HG03064 (cell line): ENCODE data around the gene CCR2.
"Not testable (repeated sequence)": the region's sequence is repeated elsewhere in the genome, so short reads cannot be mapped to it uniquely, and the experiment has no call there.

Source experiments
- ATAC-seq: cut with Tn5 transposase; IDR thresholded peaks from one replicate; pipeline ENCODE4 v1.9.1; 2021; ENCODE audit warnings: low read depth; ENCODE audit not compliant: unreplicated experiment

CCR2 gene

DNA sequence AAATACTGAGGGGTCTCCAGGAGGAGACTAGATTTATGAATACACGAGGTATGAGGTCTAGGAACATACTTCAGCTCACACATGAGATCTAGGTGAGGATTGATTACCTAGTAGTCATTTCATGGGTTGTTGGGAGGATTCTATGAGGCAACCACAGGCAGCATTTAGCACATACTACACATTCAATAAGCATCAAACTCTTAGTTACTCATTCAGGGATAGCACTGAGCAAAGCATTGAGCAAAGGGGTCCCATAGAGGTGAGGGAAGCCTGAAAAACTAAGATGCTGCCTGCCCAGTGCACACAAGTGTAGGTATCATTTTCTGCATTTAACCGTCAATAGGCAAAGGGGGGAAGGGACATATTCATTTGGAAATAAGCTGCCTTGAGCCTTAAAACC is 21.3 kb downstream of the CCR2 start:
- no peak for ATAC-seq

DNA sequence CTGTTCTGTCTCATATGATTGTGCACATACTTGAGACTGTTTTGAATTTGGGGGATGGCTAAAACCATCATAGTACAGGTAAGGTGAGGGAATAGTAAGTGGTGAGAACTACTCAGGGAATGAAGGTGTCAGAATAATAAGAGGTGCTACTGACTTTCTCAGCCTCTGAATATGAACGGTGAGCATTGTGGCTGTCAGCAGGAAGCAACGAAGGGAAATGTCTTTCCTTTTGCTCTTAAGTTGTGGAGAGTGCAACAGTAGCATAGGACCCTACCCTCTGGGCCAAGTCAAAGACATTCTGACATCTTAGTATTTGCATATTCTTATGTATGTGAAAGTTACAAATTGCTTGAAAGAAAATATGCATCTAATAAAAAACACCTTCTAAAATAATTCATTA is 21.9 kb downstream of the CCR2 start:
- ATAC-seq: no peak

DNA sequence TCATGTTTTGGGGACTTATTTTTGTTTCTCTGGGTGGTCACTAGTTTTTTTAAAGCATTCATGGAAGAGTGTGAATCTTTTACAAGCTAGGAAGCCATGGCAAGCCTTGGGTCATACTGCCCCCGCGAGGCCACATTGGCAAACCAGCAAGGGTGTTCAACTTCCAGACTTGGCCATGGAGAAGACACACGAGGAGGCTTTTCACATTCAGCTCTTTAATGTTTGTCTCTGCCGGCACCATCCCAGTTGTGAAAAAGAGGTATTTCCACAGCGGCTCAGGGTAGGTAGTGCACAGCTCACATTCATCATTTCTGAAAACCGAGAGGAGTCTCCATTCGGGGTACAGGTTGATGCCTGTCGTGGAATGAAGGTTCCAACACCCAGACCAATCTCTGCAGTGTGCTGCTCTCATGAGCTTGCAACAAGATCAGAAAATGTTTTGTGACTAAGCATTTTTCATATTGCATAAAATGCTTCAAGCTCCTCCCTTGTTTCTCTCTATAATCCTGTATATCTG is 24.6 kb downstream of the CCR2 start:
- no peak for ATAC-seq

DNA sequence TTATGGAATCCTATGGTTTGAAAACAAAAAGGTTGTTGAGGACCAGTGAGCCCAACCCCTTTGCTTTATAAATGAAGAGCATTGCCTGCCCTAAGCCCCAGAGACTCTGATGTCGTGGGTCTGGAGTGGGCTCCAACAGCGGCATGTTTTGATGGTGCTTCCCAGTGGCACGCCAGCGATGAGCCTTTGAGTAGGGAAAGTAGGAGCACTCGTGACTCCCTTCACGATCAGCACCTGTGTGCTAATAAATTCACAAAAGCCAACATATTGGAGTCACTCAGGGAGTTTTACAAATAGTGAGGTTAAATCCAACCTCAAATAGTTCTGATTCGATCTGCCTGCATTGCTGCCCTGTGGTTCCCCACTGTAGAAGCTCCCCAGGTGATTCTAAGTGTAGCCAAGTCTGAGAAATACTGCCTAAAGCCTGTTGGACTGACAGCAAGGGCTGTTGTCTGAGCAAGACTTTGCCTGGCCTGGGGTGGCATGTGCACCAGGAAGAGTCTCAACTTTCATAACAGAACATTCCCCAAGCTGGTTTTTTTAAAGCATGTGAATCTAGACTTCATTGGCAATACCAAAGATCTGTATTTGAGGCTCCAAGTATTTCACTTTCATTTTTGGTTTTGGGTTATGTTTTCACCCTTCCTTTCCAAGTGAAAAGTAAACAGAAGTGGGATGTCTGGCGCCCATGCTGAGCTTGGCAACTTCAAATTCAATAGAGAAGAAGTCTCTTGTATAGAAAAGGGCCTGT is 26.7 kb downstream of the CCR2 start:
- no peak for ATAC-seq

DNA sequence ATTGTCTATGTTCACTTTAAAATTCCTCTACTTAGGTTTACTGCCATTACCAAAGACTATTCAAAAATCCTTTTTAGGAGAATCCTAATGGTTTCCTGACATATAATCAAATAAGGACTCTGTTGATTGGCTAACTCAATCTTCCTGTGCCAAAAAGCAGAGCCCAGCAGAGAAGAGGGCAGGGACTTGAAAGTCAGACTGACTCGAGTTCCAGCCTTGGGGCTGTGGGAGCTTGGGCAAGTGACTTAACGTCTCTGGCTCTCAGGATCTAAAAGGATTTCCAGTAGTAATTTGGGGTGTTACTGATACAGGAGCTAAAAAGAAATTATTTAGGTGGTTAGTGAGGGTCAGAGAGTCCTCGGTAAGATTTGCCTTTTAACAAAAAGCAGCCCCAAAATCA is 27.7 kb downstream of the CCR2 start:
- no peak for ATAC-seq

DNA sequence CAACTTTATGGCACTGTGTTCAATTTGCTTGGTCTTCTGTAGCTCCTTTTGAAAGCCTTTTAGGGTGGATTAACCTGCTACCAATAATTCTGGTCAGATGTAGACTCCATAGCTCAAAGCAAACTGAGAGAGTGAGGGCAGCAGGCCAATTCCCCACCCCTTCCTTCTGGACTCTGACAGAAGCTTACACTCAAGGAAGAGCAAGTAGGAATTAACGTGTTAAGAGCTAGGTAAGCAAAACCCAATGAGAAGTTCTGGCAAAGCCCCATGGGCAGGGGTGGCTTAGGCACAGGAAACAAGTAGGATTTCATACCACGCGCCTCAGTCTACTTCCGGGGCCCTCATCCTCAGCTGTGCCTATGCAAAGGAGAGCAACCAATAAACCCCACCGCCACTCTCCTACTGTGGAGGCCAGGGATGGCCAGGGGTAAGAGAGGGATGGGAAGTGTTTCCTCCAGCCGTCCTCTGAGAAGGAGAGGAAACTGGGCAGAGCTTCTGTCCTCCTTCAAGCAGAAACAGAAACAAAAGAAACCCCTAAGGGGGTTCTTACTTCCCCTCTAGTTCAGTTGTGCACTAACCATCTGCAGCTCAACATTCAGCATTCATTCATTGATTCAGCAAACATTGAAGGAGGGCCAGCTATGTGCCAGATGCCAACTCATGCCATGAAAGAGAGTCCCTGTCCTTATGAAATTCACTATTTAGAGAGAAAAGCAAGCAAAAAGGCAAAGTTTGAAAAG is 29.5 kb downstream of the CCR2 start:
- ATAC-seq: no peak

DNA sequence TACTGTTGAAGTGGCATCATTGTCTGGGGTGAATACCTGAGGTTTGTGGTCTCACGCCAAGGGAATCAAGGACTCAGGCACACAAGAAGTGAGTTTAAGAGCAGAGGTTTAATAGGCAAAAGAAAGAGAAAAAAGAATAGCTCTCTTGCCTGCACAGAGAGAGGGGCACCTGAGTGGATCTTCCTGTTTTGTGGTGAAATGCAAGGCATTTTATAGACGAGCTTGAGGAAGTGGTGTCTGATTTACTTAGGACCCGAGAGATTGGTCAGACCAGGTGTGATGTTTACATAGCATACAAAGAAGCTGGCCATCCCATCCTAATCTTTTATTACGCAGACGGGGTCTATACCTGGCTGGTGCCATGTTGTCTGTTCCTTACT is 30.0 kb downstream of the CCR2 start:
- ATAC-seq: no peak

DNA sequence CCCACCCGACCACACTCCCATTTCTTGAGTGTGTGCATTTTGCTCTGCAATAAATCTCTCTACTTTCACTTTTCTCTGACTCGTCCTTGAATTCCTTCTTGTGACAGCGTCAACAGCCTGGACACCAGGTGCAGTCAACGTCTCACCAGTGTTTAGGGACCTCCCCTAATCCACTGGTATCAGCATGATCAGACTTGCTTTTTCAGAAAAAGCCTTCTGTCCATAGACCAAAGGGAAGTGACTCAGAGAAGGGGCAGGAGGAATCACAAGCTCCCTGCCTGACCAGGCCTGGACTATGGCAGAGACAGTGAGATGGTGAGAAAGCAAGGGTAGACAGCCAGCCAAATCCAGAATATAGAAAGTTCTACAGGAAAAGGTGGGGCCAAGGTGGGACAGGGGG is 32.3 kb downstream of the CCR2 start:
- ATAC-seq: no peak

DNA sequence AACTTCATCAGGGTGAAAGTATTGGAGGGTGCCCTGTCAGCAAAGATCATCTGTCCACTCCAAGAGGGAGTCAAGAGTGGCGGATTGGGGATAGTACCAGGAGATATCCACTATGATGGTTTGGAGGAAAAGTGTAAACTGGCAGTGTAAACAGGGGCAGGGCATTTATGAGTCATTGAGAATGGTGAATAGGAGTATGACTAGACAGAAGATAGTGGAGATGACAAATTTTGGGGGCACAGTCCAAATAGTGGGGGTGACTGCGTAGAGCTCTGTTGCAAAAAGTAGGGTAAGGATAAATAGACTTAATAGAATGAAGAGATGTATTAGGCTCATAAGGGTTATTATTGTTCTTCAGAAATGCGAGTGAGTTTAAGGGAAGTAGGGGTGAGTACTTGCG is 34.9 kb downstream of the CCR2 start:
- not testable (repeated sequence) for ATAC-seq

DNA sequence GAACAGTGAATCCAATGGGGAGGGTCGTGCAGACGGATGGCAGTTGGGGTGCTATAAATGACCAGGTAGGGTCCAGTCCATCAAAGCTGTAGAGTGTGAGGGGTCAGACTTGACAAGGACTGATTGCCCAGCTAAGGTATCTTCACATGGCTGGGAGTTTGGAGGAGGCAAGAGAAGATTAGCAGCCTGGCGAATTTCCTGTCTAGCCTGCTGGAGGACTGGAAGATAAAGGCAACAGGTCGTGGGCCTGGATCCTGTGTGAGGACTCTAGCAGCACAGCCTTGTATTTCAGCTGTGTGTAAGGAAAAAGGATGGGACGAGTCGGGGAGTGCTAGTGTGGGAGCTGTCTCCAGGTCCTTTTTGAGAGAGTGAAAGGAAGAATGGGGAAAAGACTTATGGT is 35.4 kb downstream of the CCR2 start:
- ATAC-seq: no peak

DNA sequence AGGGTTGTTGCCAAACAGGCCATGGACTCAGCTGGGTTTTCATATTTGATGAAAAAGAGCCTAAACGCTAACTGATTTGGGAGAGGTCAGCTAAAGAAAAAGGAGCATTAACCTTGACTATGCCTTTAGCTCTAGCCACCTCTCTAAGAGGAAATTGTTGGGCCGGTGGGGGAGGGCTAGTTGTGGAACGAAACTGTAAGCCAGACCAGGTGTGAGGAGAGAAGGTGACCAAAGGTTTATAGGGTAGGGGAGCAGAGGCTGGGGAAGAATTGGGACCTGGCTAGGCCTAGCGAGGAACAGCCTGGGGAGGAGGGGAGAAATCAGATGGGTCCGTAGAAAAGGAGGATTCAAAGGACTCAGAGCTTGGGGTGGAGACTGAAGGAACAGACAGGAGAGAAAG is 37.6 kb downstream of the CCR2 start:
- ATAC-seq: not testable (repeated sequence)

DNA sequence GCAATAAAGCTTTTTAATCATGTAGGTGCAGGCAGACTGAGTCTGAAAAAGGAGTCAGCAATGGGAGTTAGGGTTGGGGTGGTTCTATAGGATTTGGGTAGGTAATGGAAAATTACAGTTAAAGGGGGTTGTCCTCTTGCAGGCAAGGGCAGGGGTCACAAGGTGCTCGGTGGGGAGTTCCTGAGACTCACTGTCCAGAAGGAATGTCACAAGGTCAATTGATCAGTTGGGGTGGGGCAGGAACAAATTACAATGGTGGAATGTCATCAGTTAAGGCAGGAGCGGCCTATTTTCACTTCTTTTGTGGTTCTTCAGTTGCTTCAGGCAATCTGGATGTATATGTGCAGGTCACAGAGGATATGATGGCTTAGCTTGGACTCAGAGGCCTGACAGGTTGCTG is 39.1 kb downstream of the CCR2 start:
- ATAC-seq: no peak

DNA sequence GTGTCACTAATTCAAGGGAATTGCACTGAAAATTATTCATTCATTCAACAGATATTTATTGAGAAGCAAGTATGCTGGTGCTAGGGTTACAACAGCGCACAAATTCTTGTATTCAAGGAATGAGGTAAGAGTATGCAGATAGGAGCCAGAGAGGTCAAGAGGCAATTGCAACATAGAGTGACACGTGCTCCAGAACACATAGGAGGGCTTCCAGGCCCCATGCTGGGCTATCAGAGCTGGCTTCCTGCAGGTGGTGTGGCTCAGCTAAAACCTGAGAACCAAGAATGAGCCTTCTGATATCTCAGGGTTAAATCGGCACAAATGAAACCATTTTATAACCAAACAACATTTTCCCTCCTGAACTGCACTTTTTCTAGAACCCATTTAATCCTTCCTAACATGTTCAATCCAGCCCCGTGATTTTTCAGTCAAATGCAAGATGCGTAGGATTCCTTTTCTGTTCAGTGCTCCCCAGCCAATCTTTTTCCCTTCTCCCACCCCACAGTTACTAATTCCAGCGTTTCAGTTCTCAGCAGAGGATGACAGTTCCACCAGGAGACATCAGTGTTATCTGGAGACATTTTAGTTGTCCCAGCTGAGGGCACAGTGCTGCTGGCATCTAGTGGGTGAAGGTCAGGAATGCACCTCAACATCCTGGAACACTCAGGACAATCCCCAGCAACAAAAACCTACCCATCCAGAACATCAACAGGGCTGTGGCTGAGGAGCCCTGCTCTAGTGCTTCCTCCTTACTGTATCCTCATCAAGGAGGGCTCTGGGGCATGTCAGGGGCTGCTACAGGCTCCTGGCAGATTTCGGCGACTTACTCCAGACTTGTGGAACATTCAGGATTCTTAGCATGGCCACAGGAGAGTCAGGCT is 39.9 kb downstream of the CCR2 start:
- no peak for ATAC-seq

DNA sequence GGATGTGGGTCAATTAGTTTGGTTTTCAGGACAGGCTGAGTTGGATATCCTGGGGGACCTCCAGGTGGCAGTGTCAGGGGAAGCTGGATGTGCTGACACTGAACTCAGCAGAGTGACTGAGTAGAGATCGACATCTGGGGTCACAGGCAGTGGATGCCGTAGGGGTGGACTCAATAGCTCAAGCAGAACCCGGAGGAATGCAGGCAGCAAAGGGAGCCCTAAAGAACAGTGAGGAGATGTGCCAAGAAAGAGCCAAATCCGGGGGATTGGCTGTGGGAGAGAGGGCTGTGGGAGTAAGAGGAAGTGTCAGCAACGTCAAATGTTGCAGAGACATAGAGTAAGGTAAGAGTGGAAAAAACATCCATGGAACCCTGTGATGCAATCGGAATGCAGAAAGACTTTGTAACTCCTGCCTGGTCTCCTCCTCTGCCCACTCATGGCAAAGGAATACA is 41.3 kb downstream of the CCR2 start:
- ATAC-seq: no peak

DNA sequence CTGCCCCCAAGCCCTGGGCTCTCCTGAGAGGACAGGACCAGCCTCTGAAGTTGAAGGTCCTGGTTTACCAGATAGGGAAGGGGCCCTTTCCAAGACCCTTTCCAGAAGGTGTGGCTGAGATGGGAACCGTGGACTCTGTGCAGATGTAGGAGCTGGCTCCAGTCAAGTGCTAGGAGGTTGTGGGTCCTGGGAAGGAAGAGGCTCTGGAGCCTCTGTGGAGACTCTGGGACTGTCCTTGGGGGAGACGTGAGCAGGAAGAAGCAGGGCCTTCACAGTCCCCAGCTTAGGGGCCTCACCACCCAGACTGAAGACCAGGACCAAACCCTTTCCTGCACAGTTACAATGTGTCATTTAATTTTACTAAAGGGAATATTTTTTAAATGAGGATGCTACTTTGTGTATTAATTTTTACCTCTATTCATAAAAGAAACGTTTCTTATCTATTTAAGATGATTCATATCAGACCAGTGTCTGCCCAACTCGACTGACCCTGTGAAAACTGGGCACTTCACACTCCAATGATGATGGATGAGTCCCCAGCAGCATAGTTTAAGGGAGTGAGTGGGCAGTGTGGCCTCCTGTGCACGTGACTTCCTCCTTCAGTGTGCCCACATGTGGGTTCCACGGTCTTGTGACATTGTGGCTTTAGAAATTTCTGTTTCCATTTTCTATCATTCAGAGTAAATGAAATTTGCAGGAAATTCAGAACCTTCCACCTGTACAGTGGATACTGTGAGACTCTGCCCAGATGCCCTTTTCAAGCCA is 42.0 kb downstream of the CCR2 start:
- ATAC-seq: no peak

DNA sequence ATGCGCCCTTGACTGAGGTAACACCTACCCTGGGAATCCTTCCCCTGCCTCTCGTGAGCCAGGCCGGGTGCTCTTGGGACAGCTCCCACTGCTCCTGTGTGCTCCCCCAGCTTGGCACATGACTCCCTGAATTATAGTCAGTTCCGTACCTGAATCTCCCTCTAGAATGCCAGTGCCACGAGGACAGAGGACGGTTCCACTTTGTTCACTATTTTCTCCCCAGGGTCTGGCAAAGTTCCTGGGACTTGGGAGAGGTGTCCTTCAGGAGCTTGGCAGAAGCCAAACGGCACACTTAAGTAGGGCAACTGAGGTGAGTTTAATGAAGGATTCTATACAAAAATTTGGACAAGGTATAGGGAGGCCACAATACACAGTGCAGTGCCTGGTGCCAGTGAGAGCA is 43.2 kb downstream of the CCR2 start:
- ATAC-seq: no peak

DNA sequence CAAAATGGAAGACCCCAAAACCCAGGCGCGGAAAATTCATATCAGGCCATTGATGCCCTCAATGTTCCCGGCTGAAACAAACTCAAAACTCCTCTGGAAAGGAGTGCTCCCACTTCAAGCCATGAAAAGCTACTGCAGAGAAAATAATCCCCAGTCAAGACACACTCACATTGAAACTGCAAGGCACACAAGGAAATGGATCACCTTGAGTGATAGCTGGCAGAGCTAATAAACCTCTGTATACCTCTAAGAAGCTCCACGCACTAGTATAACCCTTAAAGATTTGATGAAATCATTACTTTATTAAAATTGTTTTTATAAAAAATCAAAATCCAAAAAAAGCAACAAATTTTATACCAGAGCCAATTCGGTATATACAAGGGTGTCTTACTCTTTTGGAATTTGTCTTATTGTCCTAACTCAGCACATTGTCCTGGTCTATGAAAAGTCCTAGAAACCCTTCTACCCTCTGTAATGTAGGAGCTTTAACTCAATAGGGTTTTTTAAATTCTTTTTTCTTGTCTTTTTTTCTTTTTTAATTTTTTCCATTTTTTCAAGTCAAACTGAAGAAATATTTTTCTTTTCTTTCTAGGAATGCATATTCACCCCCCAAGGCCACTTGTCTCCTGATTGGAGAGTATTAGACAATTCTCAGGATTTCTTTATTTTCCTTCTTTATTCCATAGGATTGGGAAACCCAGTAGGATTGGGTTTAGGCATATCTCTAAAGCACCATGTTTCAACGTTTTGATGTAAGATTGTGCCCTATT is 44.5 kb downstream of the CCR2 start:
- ATAC-seq: no peak

DNA sequence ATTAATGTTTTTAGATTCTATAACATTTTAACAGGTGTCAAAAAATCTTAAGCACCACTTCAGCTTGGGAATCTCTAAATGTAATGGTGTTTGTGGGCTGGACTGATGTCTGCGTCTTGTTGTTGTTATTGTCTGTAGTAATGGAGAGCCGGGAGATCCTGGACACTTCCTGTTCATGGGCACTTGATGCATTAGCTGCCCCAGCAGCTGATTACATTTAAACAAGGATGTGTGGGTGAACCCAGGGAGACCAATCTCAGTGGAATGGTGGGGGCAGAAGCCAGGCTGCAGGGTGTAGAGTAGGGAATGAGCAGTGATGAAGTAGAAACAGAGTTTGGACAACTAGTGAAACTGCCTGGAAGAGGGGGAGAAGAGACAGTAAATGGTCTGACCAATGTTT is 45.2 kb downstream of the CCR2 start:
- no peak for ATAC-seq

DNA sequence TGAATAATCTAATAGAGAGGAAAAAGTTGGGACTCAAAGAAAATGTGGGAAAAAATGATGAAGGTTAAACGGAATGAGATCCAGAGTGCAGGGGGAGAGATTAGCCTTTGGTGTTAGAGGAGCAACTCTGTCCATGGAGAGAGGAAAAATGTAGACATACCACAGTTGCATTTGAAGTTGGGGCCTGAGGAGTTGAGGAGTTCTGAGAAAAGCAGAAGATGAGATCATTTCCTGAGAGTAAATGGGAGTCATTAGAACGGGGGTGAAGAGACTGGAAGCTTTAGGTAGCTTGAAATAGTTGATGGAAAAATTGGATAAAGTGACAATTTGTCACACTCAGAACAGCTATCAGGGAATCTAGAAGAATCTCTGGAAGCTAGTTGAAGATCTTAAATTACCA is 45.6 kb downstream of the CCR2 start:
- no peak for ATAC-seq
